Hypothalamus (tissue), 51 donors: ENCODE results near the gene SLC16A6.
"Not testable (repeated sequence)": the region's sequence is repeated elsewhere in the genome, so short reads cannot be mapped to it uniquely, and the experiment has no call there.

ENCODE experiments used
- DNase-seq, 51 donors: peaks; one replicate each; lab custom pipeline; 2025; lab: John Stamatoyannopoulos, UW

SLC16A6 gene

GRCh38 chr17:68253426-68253825 is 37.5 kb downstream of the SLC16A6 start:
- DNase-seq, result not testable (repeated sequence)

GRCh38 chr17:68249354-68249765 is 41.6 kb downstream of the SLC16A6 start:
- DNase-seq, result no peak

GRCh38 chr17:68248891-68249290 is 42.0 kb downstream of the SLC16A6 start:
- DNase-seq, result no peak

- peak in 33 of 51 donors; percentile 57 to 93 (median 79) for DNase-seq
These were observed 42.6 kb downstream of the SLC16A6 start for GRCh38 chr17:68248199-68248825.

- peak; percentile 78 to 99 (median 94) for DNase-seq
These were observed 43.3 kb downstream of the SLC16A6 start, which contains the start of gene AMZ2 for GRCh38 chr17:68247445-68248198. AMZ2 (plus strand) TSS chr17:68248043; CDS start chr17:68250188, 2,145 bp downstream.

- no peak for DNase-seq
These were observed 44.5 kb downstream of the SLC16A6 start for GRCh38 chr17:68246271-68247028.

GRCh38 chr17:68239632-68240366 is 51.1 kb downstream of the SLC16A6 start:
- no peak for DNase-seq

GRCh38 chr17:68238871-68239253 is 52.1 kb downstream of the SLC16A6 start:
- DNase-seq, result peak in 8 of 51 donors; percentile 15 to 53 (median 18)

GRCh38 chr17:68238164-68238870 is 52.6 kb downstream of the SLC16A6 start:
- no peak for DNase-seq

- peak in 3 of 51 donors; percentile 11 to 36 (median 13) for DNase-seq
These were observed 53.4 kb downstream of the SLC16A6 start for GRCh38 chr17:68237369-68238163.

GRCh38 chr17:68235336-68235791 is 55.6 kb downstream of the SLC16A6 start:
- DNase-seq, result peak in 34 of 51 donors; percentile 12 to 77 (median 50)

- DNase-seq, result peak in 23 of 51 donors; percentile 17 to 76 (median 47)
These were observed 56.1 kb downstream of the SLC16A6 start for GRCh38 chr17:68234726-68235335.

- DNase-seq, result not testable (repeated sequence)
These were observed 58.2 kb downstream of the SLC16A6 start for GRCh38 chr17:68232741-68233140.

GRCh38 chr17:68231541-68231940 is 59.4 kb downstream of the SLC16A6 start:
- DNase-seq, result no peak

- not testable (repeated sequence) for DNase-seq
These were observed 59.8 kb downstream of the SLC16A6 start for GRCh38 chr17:68231131-68231530.

GRCh38 chr17:68229619-68230018 is 61.3 kb downstream of the SLC16A6 start:
- DNase-seq, result no peak

GRCh38 chr17:68228817-68229570 is 61.9 kb downstream of the SLC16A6 start:
- DNase-seq, result peak in 1 of 51 donors; percentile 23
